HG02884 (cell line): ENCODE results near the gene POLD2.

Experiments used
- ATAC-seq: cut with Tn5 transposase; IDR thresholded peaks from one replicate; pipeline ENCODE4 v1.9.1; 2021; ENCODE audit warnings: mild to moderate bottlenecking, moderate library complexity; ENCODE audit not compliant: unreplicated experiment

The POLD2 gene

DNA sequence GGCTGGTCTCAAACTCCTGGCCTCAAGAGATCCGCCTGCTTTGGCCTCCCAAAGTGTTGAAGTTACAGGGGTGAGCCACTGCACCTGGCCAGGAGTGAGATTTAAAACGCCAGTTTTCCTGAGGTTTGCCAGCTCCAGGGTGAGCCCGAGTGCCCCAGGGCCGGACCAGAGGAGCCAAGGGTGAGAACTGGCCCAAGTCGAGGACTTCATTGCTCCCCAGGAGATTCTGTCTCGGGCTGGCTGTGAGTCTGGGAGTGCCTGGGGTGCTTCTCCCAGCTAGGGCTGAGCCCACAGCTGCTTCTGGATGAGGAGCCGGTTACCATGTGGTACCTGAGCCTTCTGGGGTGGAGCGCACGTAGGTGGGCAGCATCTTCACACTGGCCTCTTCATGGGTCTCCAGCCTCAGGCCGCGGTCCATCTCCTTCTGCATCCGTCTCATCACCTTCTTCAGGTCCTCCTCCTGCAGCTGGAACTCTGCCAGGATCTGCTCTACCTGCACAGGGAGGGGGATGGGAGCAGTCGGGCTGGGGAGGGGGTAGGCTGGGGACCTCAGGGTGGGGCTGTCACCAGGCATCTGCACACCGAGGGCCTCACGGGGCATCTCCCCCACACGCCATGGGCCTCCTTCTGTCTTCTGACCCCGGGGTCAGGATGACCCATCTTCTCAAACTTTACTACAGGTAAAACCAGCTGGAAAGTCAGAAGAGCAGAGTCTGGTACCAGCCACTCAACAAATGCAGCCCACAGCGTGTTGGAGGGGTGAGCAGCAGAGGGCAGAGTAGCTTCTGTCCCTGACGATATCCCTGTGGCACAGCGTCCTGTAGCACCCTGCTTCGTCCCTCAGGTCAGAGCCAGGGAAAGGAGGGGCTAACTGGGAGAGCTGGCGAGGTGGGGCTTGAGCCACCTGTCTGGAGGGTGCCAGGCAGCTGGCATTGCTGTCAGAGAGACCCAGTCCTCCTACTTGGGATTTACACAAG, 29.9 kb upstream of the POLD2 start:
- ATAC-seq = no peak

DNA sequence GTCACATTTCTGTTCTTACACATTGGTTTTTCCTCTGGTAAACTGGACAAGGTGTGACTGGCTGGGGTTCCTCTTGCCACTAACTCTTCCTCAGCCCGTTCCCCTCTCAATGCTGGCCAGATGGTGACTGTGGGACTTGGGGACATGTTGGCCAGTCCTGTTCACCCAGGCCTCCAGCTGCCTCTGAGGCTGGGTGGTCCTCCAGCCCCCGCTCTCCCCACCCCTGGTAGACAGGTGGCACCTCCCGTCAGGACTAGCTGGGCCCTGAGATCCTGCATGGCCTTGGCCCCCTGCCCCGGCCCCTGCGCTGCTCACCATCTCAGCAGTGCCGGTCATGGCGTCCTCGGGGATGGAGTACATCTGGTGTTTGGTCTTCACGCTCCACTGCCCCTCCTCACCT, 28.6 kb upstream of the POLD2 start:
- ATAC-seq = no peak

DNA sequence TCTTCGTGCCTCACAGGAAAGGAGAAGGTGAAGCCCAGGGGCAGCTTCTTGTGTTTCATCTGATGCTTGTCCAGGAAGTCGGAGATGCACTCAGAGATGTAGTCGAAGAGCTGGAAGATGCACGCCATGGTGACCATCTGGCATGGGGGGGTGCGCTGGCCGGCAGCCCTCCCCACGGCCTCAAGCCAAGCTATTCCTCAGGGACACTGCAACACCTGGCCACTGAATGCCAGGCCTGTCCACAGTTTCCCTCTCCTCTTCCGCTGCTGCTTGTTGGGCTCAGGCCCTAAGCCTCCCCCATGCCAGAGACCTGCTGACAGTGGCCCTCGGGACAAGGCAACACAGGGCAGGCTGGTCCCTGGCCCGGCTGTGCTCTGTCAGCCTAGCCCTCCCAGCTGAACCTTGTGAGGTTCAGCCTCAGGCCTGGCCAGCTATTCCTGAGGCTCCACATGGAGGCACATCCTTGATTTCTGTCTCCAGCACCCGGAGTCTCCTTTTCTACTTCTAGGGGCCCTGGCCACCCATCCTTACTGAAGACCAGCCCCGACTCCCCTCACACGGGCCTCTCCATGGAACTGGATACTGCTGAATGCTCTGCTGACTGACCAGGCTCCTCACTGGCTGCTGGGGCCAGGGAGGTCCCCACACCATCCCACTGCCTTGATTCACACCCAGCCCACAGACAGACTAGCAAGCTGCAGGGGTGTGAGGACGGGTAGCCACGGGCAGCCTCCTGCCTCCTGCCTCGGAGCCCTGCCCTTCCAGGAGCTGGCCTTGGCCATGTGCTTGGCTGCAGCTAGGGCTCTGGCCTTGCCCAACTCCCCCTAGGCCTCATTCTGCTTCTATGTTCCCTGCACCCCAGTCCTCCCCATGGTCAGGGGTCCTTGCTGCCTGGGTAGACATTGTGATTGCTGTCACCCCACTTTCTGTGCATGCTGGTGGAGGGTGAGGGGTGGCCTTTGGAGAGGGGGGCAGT, 27.9 kb upstream of the POLD2 start:
- no peak for ATAC-seq

DNA sequence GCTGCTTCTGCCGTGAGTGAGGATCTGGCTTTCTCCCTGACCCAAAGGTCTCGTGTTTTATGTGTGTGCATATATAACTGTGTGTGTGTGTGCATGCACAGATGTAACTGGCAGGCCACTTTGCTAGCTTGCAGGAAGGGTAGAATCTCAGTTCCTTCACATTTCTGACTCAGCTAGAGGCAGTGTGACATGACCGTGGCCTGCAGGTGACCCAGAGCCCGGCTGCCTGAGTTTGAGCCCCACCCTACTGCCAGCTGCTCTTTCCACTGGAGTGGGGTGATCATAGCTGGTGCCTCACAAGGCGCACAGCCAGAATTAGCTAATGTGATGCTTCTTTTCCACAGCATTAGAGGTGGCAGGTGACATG, 27.1 kb upstream of the POLD2 start:
- peak; percentile 52 for ATAC-seq

DNA sequence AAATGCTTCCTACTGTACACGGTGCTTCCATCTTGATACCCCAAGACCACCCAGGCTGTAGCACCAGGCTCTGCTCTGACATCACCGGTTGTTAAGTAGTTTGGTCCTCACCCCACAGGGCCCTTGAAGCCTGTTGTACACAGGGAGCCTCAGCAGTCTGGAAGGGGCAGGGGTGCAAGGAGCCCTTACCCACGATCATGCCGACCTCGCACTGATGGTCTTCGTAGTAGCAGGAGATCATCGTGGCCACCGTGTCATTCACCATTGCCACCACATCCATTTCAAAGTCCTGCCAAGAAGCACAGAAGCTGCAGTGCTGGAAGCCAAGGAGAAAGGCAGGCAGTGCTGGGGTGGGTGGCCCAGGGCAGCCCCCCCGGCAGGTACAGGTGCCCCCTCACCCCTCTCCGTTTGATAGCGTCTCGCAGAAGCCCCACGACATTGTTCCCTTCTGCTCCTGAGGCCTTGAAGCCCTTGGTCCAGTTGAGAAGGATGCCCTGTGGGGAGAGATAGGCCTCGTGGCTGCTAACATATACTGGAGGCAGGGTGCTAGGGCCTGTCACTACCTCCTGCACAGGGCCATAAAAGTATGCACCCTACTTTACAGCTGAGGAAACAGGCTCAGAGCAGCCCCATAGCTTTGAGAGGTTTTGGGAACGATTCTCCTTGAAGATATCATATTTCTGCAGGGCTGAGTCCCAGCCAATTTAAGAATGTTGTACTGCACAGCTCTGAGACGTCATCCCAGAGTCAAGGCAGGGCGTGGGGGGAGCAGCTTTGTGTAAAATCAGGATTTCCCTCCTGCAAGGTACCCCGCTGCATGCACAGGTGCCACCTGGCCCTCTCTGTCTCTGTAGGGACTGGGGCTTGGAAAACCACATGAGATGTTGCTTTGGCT, 26.5 kb upstream of the POLD2 start:
- ATAC-seq = no peak

DNA sequence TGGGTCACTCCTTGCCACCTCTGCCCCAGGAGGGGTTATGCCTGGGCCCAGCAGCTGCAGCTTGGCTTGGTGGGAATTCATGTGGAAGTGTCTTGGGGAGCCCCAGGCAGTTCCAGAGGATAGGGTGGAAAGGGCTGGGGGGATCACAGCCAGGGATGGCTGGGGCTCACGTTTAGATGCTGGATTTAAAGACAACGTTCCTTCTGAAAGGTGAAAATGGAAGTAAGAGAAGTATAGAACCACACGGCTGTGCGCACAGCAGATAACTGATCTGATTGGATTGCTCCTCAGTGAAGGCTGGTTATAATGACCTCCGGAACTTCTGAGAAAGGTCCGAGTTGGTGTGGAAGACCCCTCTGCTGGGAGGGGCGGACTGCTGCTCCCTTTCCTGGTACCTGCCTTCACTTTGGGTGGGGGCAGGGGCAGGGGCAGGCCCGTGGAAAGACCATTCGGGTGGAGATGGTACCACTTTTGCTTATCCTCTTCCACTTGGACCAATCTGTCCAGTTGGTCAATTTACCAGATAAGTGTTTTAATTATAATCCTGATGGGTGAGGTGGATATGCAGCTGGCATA, 25.7 kb upstream of the POLD2 start:
- no peak for ATAC-seq

DNA sequence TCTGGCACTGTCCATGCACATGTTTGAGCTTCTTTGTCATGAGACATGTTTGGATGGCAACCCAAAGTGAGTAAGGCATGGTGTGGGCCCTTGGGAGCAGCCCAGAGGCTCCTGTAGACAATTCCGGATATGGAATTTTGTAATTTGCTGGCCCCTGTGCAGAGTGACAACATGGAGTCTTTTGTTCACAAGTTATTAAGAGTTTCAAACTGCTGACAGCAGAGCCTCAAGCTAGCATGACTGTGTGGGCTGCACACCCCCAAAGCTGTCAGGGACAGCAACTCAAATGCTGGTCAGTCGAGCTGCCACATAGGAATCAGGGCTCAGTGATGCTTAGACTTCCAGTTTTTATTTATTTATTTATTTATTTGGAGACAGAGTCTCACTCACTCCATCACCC, 24.8 kb upstream of the POLD2 start:
- ATAC-seq = no peak

DNA sequence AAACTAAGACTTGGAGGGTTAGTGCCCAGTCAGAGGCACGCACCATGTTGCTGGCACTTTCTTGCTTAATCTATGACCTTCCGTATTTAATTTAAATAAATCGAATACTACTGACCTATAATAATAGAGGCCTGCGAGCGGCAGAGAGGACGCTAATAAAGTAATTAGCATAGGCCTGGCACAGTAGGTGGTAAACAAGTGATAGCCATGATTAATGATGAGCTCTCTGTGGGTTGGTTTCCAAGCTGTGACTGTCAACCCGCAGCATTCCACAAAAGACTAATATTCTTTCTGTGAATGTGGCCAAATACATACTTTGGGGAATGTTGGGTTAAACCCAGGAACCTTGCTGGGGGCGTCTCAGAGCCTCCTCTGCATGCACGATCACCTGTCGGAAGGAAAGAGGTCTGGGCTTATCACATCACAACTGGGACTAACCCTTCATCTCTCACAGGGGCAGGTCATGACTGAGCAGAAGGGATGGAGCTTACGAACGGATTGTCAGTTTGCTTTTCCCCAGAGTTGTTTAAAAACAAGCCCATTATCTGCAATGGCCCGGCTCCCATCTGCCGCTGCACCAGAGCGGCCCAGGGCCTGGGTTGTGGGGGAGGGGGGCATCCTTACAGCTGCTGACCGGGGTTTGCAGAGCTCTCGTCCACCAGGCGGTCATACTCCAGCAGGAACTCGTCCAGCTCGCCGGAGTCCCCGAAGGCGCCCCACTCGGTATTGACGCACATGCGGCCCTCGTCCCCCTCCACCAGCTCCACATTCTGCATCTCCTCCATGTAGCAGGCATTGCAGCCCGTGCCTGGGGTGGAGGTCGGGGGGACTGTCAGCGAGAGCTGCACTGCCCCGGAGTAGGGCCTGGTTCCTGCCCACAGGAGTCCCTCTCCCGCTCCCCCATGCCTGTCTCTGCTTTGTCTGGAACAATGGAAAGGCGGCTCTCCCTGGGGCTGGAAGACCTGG, 24.0 kb upstream of the POLD2 start:
- ATAC-seq = no peak

DNA sequence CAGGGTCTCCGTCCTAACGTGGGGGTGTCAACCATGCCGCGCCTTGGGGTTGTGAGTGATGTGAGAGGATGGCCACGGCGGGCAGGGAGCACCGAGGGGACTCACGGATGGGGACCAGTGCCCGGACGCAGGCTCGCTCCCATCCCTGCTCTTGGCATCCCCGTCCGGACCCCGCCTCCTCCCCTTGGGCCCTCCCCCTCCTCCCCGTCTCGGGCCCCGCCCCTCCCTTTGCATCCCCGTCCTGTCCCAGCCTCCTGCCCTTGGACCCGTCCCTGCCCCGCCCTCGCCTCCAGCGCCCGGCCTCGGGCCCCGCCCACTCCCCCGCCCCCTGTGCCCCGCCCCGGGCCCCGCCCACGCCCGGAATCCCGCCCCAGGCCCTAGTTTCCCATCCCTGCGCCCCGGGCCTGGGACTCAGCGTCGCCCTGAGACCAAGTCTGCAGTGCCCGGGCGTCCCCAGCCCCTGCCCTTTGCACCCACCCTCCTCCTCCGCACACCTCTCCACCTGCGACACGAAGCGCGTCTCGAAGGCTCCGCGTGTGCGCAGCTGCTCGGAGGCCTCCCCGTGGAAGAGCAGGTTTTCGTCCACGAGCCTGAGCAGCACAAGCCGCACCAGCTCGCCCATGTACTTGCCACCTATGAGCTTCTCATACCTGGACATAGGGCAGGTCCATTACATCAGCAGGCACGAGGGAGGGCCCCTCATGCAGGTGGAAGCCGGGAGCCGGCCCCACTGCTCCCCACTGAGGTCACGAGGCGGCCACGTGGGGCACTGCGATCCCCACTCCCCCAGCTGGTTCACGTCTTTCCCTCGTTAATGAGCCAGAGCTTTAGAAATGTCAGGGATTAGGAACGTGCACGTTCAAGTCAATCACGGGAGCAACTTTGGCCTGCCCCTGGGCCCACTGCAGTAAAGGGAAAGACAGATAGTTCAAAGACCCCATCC, 22.9 kb upstream of the POLD2 start:
- ATAC-seq = no peak

DNA sequence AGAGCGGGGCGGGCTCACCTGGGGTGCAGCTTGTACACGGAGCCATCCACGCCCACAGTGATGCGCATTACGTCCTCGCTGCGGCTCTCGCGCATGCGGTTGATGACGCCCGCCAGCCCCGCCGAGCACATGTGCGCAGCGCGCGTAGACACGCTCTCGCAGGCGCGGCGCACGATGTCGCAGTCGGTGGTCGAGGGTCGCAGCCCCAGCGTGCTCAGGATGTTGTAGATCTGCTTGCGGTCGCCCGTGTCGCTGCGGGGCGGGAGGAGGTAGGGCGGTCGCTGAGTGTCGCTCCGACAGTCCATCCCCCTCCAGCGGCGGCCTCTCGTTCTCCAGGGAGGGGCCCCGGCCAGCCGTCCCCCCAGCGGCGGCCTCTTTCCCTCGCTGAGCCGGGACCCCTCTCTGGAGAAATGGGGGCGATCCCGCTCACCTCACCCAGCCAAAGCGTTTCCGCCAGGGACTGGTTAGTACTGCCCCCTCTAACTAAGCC, 22.2 kb upstream of the POLD2 start:
- no peak for ATAC-seq

DNA sequence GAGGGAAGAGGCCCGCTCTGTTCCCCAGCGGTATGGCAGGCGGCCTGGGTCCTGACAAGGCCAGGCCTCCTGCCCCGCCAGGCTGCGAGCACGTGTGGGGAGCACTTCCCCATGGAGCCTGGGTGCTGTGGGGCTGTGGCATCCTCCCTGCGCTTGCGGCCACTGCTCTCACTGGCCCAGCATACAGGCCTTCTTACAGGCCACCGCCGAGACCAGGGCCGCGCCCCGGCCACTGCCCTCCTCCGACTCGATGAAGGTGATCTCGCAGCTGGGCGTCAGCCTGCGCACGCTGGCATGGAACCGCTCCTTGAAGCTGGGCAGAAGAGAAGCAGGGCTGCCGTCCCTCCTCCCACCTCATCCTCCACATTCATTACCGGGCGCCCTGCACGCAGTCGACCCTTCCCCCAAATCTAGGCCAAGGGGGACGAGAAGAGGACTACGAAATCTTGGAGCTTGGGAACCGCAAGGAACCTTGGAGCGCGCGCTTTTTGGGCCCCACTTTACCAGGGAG, 21.7 kb upstream of the POLD2 start:
- ATAC-seq = no peak

DNA sequence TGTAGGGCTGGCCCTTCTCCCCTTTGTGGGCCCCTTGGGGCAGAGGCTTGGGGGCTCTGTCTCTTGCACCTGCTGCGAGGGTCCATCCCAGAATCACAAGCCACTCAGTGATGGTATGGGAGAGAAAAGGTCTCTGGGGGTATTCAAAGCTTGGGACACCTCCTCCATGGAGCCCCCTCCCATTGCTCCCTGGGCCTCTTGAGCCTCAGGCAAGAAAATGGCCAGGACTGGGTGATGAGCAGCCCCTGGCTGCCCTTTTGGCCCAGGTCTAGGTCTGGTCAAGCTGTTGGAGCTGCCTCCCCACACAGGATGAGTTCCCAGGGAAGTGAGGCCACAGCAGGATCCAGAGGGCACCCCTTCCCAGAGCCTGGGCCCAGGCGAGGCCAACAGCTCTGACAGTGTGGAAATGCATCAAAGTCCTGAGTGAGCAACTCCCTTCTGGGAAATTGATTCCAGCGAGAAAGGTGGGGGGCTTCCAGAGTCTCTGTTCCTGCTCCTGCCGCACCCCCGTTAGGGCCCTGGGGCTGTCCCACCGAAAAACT, 21.1 kb upstream of the POLD2 start:
- no peak for ATAC-seq

DNA sequence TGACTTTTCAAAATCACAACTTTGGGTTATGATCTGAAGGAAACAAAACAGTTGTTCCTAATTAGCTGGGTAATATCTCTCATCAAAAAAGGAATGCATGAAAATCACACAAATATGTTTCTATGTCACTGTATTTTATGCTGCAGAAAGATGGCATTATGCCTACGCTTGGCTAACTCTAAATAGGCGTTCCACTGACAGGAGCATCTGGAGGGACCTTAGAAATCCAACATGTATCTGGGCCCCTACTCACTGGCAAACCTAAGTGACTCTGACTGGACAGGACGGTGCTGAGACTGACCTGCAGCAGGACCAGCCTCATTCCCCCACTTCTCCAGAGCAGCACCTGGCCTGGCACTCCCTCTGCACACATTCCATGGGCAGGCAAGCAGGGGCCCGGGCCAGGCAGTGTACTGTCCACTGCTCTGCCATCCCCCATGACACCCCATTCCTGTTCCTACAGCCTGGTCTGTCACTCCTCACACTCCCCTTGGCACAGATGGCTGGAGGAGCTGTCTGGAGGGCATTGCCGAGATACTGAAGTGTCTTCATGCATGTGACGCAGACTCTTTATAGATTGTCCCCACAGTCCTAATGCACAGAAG, 20.4 kb upstream of the POLD2 start:
- no peak for ATAC-seq

DNA sequence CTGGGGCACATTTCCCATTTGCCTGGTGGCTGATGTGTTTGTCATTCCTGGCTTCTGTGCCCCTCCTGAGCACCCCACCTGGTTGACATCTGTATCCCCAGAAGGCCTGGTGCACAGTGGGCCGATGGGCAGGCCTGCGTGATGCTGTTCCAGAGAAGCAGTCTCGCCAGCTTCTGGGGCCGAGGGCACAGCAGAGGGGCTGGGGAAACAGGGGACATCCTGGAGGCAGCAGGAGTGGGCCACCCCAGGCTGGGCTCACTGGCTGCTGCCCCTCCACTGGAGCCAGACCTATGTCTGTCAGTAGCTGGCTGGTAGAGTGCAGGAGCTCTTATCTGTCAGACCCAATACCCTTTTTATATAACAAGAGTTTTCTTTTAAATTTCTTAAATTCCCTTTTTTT, 18.7 kb upstream of the POLD2 start:
- no peak for ATAC-seq

DNA sequence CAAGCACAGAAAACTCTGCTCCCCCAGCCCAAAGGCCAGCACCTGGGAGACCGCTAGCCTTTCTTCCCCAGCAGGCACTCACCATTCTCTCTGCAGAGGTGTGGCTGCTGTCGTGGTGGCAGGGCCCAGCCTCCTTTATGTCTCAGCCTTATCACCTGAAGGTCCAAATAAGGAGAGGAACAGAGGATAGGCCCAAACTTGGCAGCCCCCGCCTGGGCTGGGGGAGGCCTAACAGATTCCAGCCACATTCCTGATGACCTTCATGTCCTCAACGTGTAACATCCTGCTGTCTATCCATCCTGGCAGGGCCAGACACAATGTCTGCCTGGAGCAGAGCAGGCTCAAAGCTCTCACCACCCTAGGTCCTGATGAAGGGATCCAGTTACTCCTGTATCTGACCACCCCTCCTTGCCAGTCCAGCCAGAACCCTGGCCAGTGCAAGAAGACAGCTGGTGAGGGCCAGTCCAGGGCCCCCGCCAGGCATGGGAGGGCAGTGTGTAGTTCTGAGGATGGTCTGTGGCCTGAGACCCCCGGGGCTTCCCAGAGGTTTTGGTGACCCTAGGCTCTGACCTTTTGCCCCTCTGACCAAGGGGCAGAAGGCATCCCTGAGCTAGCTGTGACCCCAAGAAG, 18.0 kb upstream of the POLD2 start, which contains the start of gene MYL7:
Gene MYL7 (minus strand): TSS at position 112 of the 630 bp plus-strand sequence. CDS start 27 bp downstream, at position 85.
- no peak for ATAC-seq

DNA sequence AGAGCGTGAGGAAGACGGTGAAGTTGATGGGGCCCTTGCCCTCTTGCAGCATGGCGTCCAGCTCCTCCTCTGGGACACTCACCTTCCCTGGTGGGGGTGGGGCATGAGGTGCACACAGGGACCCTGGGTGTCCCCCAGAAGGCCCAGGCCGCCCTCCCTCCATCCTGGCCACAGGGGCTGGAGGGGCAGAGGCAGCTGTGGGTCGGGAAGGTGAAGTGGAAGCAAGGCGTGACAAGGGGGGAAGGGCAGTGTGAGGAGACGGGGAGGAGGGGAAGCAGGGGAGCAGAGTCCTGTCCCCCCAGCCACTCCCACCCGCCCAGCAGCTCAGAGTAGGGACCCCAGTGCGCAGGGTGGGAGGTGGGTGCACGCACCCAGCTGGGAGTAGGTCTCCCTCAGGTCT, 17.0 kb upstream of the POLD2 start:
- ATAC-seq = no peak
